Liver (tissue), 3 donors: Measurements from ENCODE around the gene GATA3.

Experiments used
- EGR1 ChIP-seq, 2 donors: IDR thresholded peaks; 2 replicates each; pipeline ENCODE4 v1.6.1; 2016 to 2018; ENCODE audit warnings: antibody characterized with exemption in 2 of 2, low read depth in 2 of 2
- JUND ChIP-seq, 2 donors: IDR thresholded peaks; 2 replicates each; pipeline ENCODE4 v1.6.1; 2016; ENCODE audit warnings: antibody characterized with exemption in 2 of 2
- RAD21 ChIP-seq, 2 donors: IDR thresholded peaks; 2 replicates each; pipeline ENCODE4 v1.6.1; 2016; ENCODE audit warnings: antibody characterized with exemption in 2 of 2, mild to moderate bottlenecking in 2 of 2
- TF ChIP-seq, protein P1 (sequence below): fragments of 150-350 bp; IDR thresholded peaks from 2 replicates; pipeline ENCODE4 v1.5.1; 2017; ENCODE audit warnings: improper control_type of control experiment, low read depth, low read length; ENCODE audit not compliant: missing input control
- TF ChIP-seq, protein P2 (sequence below): IDR thresholded peaks from 2 replicates; pipeline ENCODE4 v1.6.1; 2016; ENCODE audit warnings: antibody characterized with exemption
- donor health status: healthy.
- donor health status: healthy.

DNA sequence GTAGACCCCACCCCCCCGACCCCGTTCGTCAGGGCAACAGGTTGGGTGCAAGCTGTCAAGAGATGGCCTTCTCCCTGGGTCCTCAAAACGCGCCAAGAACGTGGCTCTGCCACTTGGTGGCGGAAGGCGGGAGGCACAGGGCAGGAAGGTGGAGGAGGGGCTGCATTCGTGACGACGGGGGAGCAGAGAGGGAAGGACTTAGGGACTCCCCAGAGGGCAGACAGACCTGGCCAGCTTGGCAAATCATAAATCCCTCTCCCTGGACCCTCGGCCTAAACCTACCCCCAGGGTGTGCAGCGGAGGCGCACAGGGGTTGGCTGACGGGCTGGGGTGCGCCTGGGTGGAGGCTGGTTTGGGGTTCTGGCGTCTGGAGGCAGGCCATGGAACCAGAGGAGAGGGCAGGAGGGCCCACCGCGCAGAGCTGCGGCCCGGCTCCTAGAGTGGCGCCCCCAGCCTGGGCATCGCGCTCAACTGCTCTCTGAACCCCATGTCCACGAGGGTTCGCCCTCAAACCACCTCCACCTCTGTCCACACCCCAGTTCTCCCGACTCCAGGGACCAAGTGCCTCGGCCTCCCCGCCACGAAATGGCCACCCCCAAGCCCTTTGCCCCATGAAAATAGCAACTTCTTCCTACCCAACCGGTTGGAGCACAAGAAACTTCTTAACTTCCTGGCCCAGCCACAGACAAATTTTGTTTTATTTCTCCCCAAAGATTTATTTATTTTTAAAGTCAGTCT, 10.8 kb upstream of the GATA3 start:
- TF ChIP-seq, protein P1, sequence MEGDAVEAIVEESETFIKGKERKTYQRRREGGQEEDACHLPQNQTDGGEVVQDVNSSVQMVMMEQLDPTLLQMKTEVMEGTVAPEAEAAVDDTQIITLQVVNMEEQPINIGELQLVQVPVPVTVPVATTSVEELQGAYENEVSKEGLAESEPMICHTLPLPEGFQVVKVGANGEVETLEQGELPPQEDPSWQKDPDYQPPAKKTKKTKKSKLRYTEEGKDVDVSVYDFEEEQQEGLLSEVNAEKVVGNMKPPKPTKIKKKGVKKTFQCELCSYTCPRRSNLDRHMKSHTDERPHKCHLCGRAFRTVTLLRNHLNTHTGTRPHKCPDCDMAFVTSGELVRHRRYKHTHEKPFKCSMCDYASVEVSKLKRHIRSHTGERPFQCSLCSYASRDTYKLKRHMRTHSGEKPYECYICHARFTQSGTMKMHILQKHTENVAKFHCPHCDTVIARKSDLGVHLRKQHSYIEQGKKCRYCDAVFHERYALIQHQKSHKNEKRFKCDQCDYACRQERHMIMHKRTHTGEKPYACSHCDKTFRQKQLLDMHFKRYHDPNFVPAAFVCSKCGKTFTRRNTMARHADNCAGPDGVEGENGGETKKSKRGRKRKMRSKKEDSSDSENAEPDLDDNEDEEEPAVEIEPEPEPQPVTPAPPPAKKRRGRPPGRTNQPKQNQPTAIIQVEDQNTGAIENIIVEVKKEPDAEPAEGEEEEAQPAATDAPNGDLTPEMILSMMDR = no peak
- TF ChIP-seq RAD21 (IDR thresholded peaks at IDR 0.05) (no peak), EGR1 (IDR thresholded peaks at IDR 0.05; ENCODE audit: low read depth in 2 of 2) (no peak), JUND (IDR thresholded peaks at IDR 0.05) (no peak)
- TF ChIP-seq, protein P2, sequence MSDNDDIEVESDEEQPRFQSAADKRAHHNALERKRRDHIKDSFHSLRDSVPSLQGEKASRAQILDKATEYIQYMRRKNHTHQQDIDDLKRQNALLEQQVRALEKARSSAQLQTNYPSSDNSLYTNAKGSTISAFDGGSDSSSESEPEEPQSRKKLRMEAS = no peak
